Astrocyte of the spinal cord (primary cell): ENCODE measurements around the gene TRIM26.

Source experiments
- DNase-seq: peaks from one replicate; pipeline ENCODE4 v3.0.0; 2011; ENCODE audit warnings: low read depth, low spot score
- H3K4me3 ChIP-seq: 2 replicates; pipeline ENCODE4 v1.5.1; 2011; ENCODE audit warnings: low read depth, mild to moderate bottlenecking, low read length, moderate library complexity
- CTCF ChIP-seq: IDR thresholded peaks from 2 replicates; pipeline ENCODE4 v1.5.1; 2012; ENCODE audit warnings: low read depth, mild to moderate bottlenecking, low read length, inconsistent platforms
- in situ Hi-C: cut with HindIII; loops from 2 replicates; pipeline ENCODE4 v1.10.0; 2017; ENCODE audit warnings: low sequenced_read_pairs

Gene TRIM26

DNA sequence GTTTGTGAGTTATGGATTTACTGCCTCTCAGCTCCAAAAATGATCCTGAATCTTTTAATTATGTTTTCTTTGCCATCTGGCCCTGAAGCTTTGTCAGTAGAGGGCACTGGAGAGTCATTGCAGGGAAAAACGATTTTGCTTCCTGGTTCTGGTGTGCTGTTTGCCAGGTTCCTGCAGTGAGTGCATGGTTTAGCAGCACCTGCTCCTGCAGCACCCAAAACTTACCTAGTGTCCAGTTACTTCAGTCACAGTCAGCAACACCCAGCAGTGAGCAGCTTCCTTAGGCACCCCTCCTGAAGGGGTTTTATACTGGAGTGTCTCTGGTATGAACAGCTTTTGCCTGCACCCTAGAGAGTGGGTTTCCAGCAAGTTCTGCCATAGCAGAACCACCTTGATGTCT, 6.0 kb upstream of the TRIM26 start:
- peak; percentile 95 for TF ChIP-seq CTCF
- DNase-seq, result peak; percentile 49
- H3K4me3 ChIP-seq, result no peak overlapping the region
- in situ Hi-C loops, result no loop called here

DNA sequence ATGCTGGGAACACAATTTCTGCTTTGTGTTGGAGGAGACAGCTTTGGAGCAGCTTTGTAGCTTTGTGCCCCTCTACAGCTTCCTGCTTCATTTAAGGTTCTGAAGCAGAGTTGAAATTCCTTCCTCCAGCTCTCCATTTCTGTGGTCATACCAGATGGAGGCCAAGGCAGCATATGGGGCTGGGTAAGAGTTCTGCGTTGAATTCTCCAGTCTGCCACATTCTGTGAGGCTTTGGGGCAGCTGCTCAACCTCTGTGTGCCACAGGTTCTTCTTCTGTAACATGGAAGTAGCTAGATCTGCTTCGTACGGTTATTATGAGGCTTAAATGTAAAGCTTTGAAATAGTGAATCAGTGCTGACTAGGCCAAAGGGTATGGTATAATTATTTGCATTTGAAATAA, 2.9 kb upstream of the TRIM26 start:
- TF ChIP-seq CTCF, result no peak
- in situ Hi-C loops, result no loop called here
- no peak overlapping the region for H3K4me3 ChIP-seq
- no peak for DNase-seq

DNA sequence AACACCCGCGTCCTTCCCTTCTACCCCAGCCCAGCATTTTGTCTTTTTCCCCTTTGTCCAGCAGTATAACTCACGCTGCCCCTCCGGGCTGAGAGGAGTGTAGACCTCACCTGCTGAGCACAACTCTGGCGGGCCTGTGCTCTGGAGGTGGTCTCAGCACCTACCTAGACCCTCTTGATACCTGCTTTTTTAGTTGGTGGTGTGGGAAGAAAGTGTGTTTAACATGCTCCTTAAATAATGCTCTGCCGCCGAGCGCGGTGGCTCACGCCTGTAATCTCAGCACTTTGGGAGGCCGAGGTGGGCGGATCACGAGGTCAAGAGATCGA, 1.4 kb upstream of the TRIM26 start:
- H3K4me3 ChIP-seq, result peak overlapping the region; percentile 87
- TF ChIP-seq CTCF, result no peak
- DNase-seq, result no peak
- in situ Hi-C loops, result no loop called here

DNA sequence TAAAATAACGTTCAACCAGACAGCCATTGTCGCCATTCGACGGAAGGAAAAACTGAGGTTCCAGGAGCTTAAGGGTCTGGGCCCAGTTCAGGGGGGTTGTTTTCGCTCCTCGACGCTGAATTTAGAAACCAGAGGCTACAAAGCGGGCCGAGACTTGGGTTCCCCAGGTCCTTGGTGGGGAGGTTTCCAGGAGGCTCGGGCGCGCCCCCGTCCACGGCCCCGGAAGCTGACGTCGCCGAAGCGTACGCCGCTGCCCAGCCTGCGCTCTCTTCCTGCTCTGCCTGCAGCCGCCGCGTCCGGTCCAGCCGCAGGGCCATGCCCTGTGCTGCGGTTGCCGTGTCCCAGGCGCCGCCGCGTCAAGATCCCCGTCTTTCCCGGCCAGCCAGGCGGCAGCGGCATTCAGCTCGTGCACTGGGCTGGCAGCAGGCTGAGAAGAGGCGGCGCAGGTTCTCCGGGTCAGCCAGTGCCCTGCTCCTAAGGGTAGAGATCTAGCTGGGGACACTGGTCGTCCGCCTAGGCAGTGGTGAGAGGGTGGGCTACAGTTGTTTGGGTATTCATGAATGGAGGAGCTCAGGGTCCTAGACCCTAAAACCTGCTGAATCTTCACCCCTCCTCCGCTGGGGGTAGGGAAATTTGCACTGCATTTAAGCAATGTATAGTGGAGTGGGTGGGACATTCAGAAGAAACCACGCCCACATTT, 901 bp upstream of the TRIM26 start:
- in situ Hi-C loops, result no loop called here
- no peak for TF ChIP-seq CTCF
- peak; percentile 67 for DNase-seq
- H3K4me3 ChIP-seq, result peak overlapping the region; percentile 87

GRCh38 chr6:30213667-30213956, 406 bp upstream of the TRIM26 start:
- TF ChIP-seq CTCF, result no peak
- peak overlapping the region; percentile 87 for H3K4me3 ChIP-seq
- no peak for DNase-seq
- in situ Hi-C loops, result no loop called here

DNA sequence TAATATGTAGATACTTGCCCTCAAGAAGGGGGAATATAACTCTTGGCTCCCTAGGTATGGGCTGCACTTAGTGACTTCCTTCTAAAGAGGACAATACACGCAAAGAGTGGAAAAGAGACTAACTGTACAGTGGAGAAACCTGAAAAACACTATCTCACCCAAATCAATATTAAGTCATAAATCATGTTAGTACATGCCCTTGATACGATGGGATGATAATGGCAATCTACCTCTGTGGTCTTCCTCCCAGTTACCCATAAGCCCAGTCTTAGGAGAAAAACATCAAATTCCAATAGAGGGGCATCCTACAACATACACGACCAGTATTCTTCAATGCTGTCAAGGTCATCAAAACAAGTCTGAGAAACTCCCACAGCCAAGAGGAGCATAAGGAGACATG, 1.3 kb downstream of the TRIM26 start:
- H3K4me3 ChIP-seq, result peak overlapping the region; percentile 87
- in situ Hi-C loops, result no loop called here
- no peak for TF ChIP-seq CTCF
- no peak for DNase-seq

DNA sequence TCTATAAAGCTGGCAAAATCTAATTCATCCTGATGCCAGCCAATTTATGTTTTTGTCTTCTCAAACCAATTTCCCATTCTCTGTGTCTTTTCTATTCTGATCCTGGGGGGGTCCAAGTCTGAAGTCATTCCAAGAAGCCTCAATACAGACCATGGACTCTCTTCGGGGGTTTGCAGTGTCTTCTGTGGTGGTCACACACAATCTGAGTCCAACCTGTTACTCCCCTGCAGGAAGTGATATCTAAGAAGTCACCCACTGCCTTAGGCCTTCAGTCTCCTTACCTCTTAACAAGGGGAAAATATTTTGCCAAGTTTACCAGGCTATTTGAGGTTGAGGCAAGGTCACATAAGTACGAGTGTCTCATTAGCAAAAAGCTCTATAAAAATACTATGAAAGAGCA, 1.9 kb downstream of the TRIM26 start:
- no peak for DNase-seq
- no peak for TF ChIP-seq CTCF
- no peak overlapping the region for H3K4me3 ChIP-seq
- in situ Hi-C loops, result no loop called here
